OCI-LY1 (cell line): Measurements from ENCODE around the gene NFIX.

Experiments used
- H2AFZ ChIP-seq: fragments of 200-600 bp; sonication (generic), shearing (Covaris generic); 2 replicates; pipeline ENCODE4 v1.6.0; 2014; ENCODE audit warnings: antibody characterized with exemption, mild to moderate bottlenecking, low read length
- H3F3A ChIP-seq: fragments of 200-600 bp; sonication (generic), shearing (Covaris generic); 2 replicates; pipeline ENCODE4 v1.6.0; 2014; ENCODE audit warnings: mild to moderate bottlenecking, antibody characterized with exemption, low read length, moderate library complexity; ENCODE audit not compliant: insufficient read depth
- H3K27ac ChIP-seq: fragments of 200-600 bp; sonication (generic); 2 replicates; pipeline ENCODE4 v1.5.1; 2014; ENCODE audit warnings: low read length, mixed run types, mild to moderate bottlenecking, low read depth; ENCODE audit not compliant: poor library complexity, severe bottlenecking
- H3K27me3 ChIP-seq: fragments of 200-600 bp; sonication (generic); 2 replicates; pipeline ENCODE4 v1.6.0; 2014; ENCODE audit warnings: antibody characterized with exemption, mild to moderate bottlenecking, low read length, moderate library complexity; ENCODE audit not compliant: insufficient read depth
- H3K36me3 ChIP-seq: fragments of 200-600 bp; sonication (generic); 2 replicates; pipeline ENCODE4 v1.6.1; 2014; ENCODE audit warnings: mild to moderate bottlenecking, antibody characterized with exemption, low read length, moderate library complexity, mixed read lengths; ENCODE audit not compliant: insufficient read depth
- H3K4me1 ChIP-seq: fragments of 200-600 bp; sonication (generic); 2 replicates; pipeline ENCODE4 v1.5.1; 2014; ENCODE audit warnings: mild to moderate bottlenecking, low read length, moderate library complexity; ENCODE audit not compliant: insufficient read depth, severe bottlenecking
- H3K4me2 ChIP-seq: fragments of 200-600 bp; sonication (generic), shearing (Covaris generic); 2 replicates; pipeline ENCODE4 v1.6.1; 2014; ENCODE audit warnings: low read length
- H3K4me3 ChIP-seq: fragments of 200-600 bp; sonication (generic); 2 replicates; pipeline ENCODE4 v1.5.1; 2014; ENCODE audit warnings: low read length, low read depth, mild to moderate bottlenecking, mixed read lengths; ENCODE audit not compliant: poor library complexity, severe bottlenecking
- H3K79me2 ChIP-seq: fragments of 200-600 bp; shearing (Covaris generic); 2 replicates; pipeline ENCODE4 v1.6.1; 2016; ENCODE audit warnings: mixed run types, low read length, mixed read lengths; ENCODE audit not compliant: insufficient read depth
- H3K9ac ChIP-seq: fragments of 200-600 bp; sonication (generic), shearing (Covaris generic); 2 replicates; pipeline ENCODE4 v1.6.1; 2014; ENCODE audit warnings: mild to moderate bottlenecking, low read length, mixed read lengths
- H3K9me2 ChIP-seq: fragments of 200-600 bp; sonication (generic), shearing (Covaris generic); 2 replicates; pipeline ENCODE4 v1.6.1; 2014; ENCODE audit warnings: low read depth, mild to moderate bottlenecking, low read length, mixed read lengths
- H3K9me3 ChIP-seq: fragments of 200-600 bp; shearing (Covaris generic); 2 replicates; pipeline ENCODE4 v1.6.1; 2014; ENCODE audit warnings: low read length, mixed read lengths
- H4K20me1 ChIP-seq: fragments of 200-600 bp; sonication (generic), shearing (Covaris generic); 2 replicates; pipeline ENCODE4 v1.6.0; 2016; ENCODE audit warnings: mild to moderate bottlenecking, low read length; ENCODE audit not compliant: insufficient read depth
- EZH2 ChIP-seq: fragments of 200-600 bp; sonication (generic), shearing (Covaris generic); IDR thresholded peaks from 2 replicates; pipeline ENCODE4 v1.8.0; 2017; ENCODE audit warnings: borderline replicate concordance, mixed run types, mild to moderate bottlenecking, antibody characterized with exemption, low read length, moderate library complexity, mixed read lengths
- TF ChIP-seq, protein P1 (sequence below): fragments of 200-600 bp; sonication (generic), shearing (Covaris generic); IDR thresholded peaks from 2 replicates; pipeline ENCODE4 v1.5.1; 2017; ENCODE audit warnings: mild to moderate bottlenecking, antibody characterized with exemption, low read length, moderate library complexity, mixed read lengths

Gene NFIX

GRCh38 chr19:13038306-13039210 is 43.3 kb downstream of the NFIX start:
- Histone ChIP-seq H4K20me1 (no peaks in the 10 kb centered on the region), H3K27me3 (peaks cover 3% of the 10 kb centered on the region; the same call in 1 of the 2 replicates), H3K9me3 (no peaks in the 10 kb centered on the region), H2AFZ (no peak overlapping the region), H3K9me2 (no peaks in the 10 kb centered on the region), H3K27ac (no peak overlapping the region), H3K9ac (no peak overlapping the region), H3F3A (no peaks in the 10 kb centered on the region), H3K36me3 (no peaks in the 10 kb centered on the region), H3K79me2 (no peaks in the 10 kb centered on the region), H3K4me1 (no peaks in the 10 kb centered on the region), H3K4me2 (no peak overlapping the region), H3K4me3 (no peak overlapping the region)
- TF ChIP-seq EZH2: no peak
- TF ChIP-seq, protein P1, sequence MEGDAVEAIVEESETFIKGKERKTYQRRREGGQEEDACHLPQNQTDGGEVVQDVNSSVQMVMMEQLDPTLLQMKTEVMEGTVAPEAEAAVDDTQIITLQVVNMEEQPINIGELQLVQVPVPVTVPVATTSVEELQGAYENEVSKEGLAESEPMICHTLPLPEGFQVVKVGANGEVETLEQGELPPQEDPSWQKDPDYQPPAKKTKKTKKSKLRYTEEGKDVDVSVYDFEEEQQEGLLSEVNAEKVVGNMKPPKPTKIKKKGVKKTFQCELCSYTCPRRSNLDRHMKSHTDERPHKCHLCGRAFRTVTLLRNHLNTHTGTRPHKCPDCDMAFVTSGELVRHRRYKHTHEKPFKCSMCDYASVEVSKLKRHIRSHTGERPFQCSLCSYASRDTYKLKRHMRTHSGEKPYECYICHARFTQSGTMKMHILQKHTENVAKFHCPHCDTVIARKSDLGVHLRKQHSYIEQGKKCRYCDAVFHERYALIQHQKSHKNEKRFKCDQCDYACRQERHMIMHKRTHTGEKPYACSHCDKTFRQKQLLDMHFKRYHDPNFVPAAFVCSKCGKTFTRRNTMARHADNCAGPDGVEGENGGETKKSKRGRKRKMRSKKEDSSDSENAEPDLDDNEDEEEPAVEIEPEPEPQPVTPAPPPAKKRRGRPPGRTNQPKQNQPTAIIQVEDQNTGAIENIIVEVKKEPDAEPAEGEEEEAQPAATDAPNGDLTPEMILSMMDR: no peak

DNA sequence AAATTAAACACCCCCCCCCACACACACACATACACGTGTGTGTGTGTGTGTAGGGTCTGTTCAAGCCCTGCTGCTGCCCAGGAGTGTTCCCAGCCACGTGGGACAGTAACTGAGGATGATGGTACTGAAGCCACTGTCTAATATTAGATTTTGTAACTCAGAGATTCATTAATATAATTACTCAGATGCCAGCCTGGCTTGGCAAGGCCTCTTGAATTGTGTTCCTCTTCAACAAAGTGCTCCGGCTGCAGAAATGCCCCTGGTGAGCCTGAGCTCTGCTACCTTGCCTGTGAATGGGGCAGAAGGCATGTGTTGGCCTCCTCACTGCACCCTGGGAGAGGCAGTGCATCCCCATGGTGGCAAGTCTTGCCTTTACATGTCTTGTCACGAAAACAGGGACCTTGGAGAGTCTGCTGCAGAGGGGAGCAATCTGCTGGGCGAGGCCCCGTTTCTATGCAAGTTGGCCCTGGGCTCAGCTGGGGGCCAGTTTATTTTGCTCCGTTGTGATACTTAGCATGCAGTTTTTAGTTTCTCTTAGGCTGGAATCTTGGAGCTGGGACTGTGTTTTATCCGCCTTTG is 44.0 kb downstream of the NFIX start:
- Histone ChIP-seq H3K36me3 (no peaks in the 10 kb centered on the region), H3K27ac (no peak overlapping the region), H3K79me2 (no peaks in the 10 kb centered on the region), H3K4me2 (no peak overlapping the region), H2AFZ (no peak overlapping the region), H3K4me3 (no peak overlapping the region), H3K9ac (no peak overlapping the region), H3K4me1 (no peaks in the 10 kb centered on the region), H3K9me2 (no peaks in the 10 kb centered on the region), H3K9me3 (no peaks in the 10 kb centered on the region), H3K27me3 (peaks cover 3% of the 10 kb centered on the region; the same call in 1 of the 2 replicates), H4K20me1 (no peaks in the 10 kb centered on the region), H3F3A (no peaks in the 10 kb centered on the region)
- TF ChIP-seq, protein P1: no peak
- TF ChIP-seq EZH2: no peak

- Histone ChIP-seq H3K4me2 (no peak overlapping the region), H2AFZ (no peak overlapping the region), H3K27ac (no peak overlapping the region), H3K36me3 (no peaks in the 10 kb centered on the region), H3K4me1 (no peaks in the 10 kb centered on the region), H4K20me1 (no peaks in the 10 kb centered on the region), H3F3A (no peaks in the 10 kb centered on the region), H3K9me3 (no peaks in the 10 kb centered on the region), H3K79me2 (no peaks in the 10 kb centered on the region), H3K4me3 (no peak overlapping the region), H3K9ac (no peak overlapping the region), H3K27me3 (peaks cover 3% of the 10 kb centered on the region; the same call in 1 of the 2 replicates), H3K9me2 (no peaks in the 10 kb centered on the region)
- TF ChIP-seq, protein P1: no peak
- TF ChIP-seq EZH2: no peak
These were observed 45.1 kb downstream of the NFIX start for GRCh38 chr19:13040232-13040947.
